ENCODE measurements around the gene PDK4.
"Not testable (repeated sequence)": the region's sequence is repeated elsewhere in the genome, so short reads cannot be mapped to it uniquely, and the experiment has no call there.

Gene PDK4

GRCh38 chr7:95583834-95584621 is 12.3 kb downstream of the PDK4 start:
- peaks cover 31% of the 10 kb centered on the region for H3K36me3 ChIP-seq (ENCODE audit: control insufficient read depth, insufficient read depth, low read length)
- H3K4me3 ChIP-seq (ENCODE audit: low read length), result no peak overlapping the region
- H3K27ac ChIP-seq (ENCODE audit: low read depth, low read length), result no peak overlapping the region

GRCh38 chr7:95582578-95583293 is 13.6 kb downstream of the PDK4 start:
- Histone ChIP-seq H3K9ac (ENCODE audit: low read length) (no peak overlapping the region), H3K27me3 (ENCODE audit: control insufficient read depth, insufficient read depth, low read length) (no peaks in the 10 kb centered on the region), H3K27ac (ENCODE audit: low read depth, low read length) (no peak overlapping the region), H3K36me3 (ENCODE audit: control insufficient read depth, insufficient read depth, low read length) (peaks cover 26% of the 10 kb centered on the region), H3K4me1 (ENCODE audit: control insufficient read depth, insufficient read depth, low read length) (no peaks in the 10 kb centered on the region), H3K4me3 (ENCODE audit: low read length) (no peak overlapping the region)

More at GRCh38 chr7:95583834-95584621, 12.3 kb downstream of the PDK4 start:
- Histone ChIP-seq H3K4me1 (ENCODE audit: control insufficient read depth, insufficient read depth, low read length) (peaks cover 3% of the 10 kb centered on the region), H3K9ac (ENCODE audit: low read length) (no peak overlapping the region), H3K27me3 (ENCODE audit: control insufficient read depth, insufficient read depth, low read length) (no peaks in the 10 kb centered on the region)

- Histone ChIP-seq H3K4me3 (ENCODE audit: low read length) (no peak overlapping the region), H3K27me3 (ENCODE audit: control insufficient read depth, insufficient read depth, low read length) (no peaks in the 10 kb centered on the region), H3K4me1 (ENCODE audit: control insufficient read depth, insufficient read depth, low read length) (no peaks in the 10 kb centered on the region), H3K36me3 (ENCODE audit: control insufficient read depth, insufficient read depth, low read length) (peaks cover 14% of the 10 kb centered on the region), H3K9ac (ENCODE audit: low read length) (no peak overlapping the region), H3K27ac (ENCODE audit: low read depth, low read length) (no peak overlapping the region)
Measured at GRCh38 chr7:95581467-95581866, 14.8 kb downstream of the PDK4 start.

- H3K4me1 ChIP-seq (ENCODE audit: control insufficient read depth, insufficient read depth, low read length), result no peaks in the 10 kb centered on the region
- no peaks in the 10 kb centered on the region for H3K27me3 ChIP-seq (ENCODE audit: control insufficient read depth, insufficient read depth, low read length)
- H3K36me3 ChIP-seq (ENCODE audit: control insufficient read depth, insufficient read depth, low read length), result peaks cover 4% of the 10 kb centered on the region
- no peak overlapping the region for H3K4me3 ChIP-seq (ENCODE audit: low read length)
- no peak overlapping the region for H3K9ac ChIP-seq (ENCODE audit: low read length)
- no peak overlapping the region for H3K27ac ChIP-seq (ENCODE audit: low read depth, low read length)
Measured at GRCh38 chr7:95579318-95579717, 17.0 kb downstream of the PDK4 start.

- H3K9ac ChIP-seq (ENCODE audit: low read length), result no peak overlapping the region
- no peak overlapping the region for H3K4me3 ChIP-seq (ENCODE audit: low read length)
- H3K27me3 ChIP-seq (ENCODE audit: control insufficient read depth, insufficient read depth, low read length), result no peaks in the 10 kb centered on the region
- H3K27ac ChIP-seq (ENCODE audit: low read depth, low read length), result no peak overlapping the region
- H3K36me3 ChIP-seq (ENCODE audit: control insufficient read depth, insufficient read depth, low read length), result no peaks in the 10 kb centered on the region
- H3K4me1 ChIP-seq (ENCODE audit: control insufficient read depth, insufficient read depth, low read length), result no peaks in the 10 kb centered on the region
Measured at GRCh38 chr7:95578299-95578855, 17.9 kb downstream of the PDK4 start.

- Histone ChIP-seq H3K4me1 (ENCODE audit: control insufficient read depth, insufficient read depth, low read length) (no peaks in the 10 kb centered on the region), H3K4me3 (ENCODE audit: low read length) (no peak overlapping the region), H3K9ac (ENCODE audit: low read length) (no peak overlapping the region), H3K36me3 (ENCODE audit: control insufficient read depth, insufficient read depth, low read length) (no peaks in the 10 kb centered on the region), H3K27ac (ENCODE audit: low read depth, low read length) (no peak overlapping the region), H3K27me3 (ENCODE audit: control insufficient read depth, insufficient read depth, low read length) (no peaks in the 10 kb centered on the region)
Measured at GRCh38 chr7:95577137-95577536, 19.2 kb downstream of the PDK4 start.

GRCh38 chr7:95569720-95570119 is 26.6 kb downstream of the PDK4 start:
- Histone ChIP-seq H3K9ac (ENCODE audit: low read length) (no peak overlapping the region), H3K4me1 (ENCODE audit: control insufficient read depth, insufficient read depth, low read length) (no peaks in the 10 kb centered on the region), H3K27me3 (ENCODE audit: control insufficient read depth, insufficient read depth, low read length) (no peaks in the 10 kb centered on the region), H3K4me3 (ENCODE audit: low read length) (no peak overlapping the region), H3K27ac (ENCODE audit: low read depth, low read length) (no peak overlapping the region), H3K36me3 (ENCODE audit: control insufficient read depth, insufficient read depth, low read length) (no peaks in the 10 kb centered on the region)

- Histone ChIP-seq H3K36me3 (ENCODE audit: control insufficient read depth, insufficient read depth, low read length) (no peaks in the 10 kb centered on the region), H3K27ac (ENCODE audit: low read depth, low read length) (no peak overlapping the region), H3K9ac (ENCODE audit: low read length) (no peak overlapping the region)
Measured at GRCh38 chr7:95560674-95561073, 35.6 kb downstream of the PDK4 start.

GRCh38 chr7:95558864-95559263 is 37.5 kb downstream of the PDK4 start:
- Histone ChIP-seq H3K9ac (ENCODE audit: low read length) (no peak overlapping the region), H3K4me3 (ENCODE audit: low read length) (no peak overlapping the region), H3K27me3 (ENCODE audit: control insufficient read depth, insufficient read depth, low read length) (no peaks in the 10 kb centered on the region), H3K27ac (ENCODE audit: low read depth, low read length) (no peak overlapping the region), H3K36me3 (ENCODE audit: control insufficient read depth, insufficient read depth, low read length) (no peaks in the 10 kb centered on the region), H3K4me1 (ENCODE audit: control insufficient read depth, insufficient read depth, low read length) (no peaks in the 10 kb centered on the region)

More at GRCh38 chr7:95560674-95561073, 35.6 kb downstream of the PDK4 start:
- no peak overlapping the region for H3K4me3 ChIP-seq (ENCODE audit: low read length)
- no peaks in the 10 kb centered on the region for H3K27me3 ChIP-seq (ENCODE audit: control insufficient read depth, insufficient read depth, low read length)
- H3K4me1 ChIP-seq (ENCODE audit: control insufficient read depth, insufficient read depth, low read length), result no peaks in the 10 kb centered on the region

- Histone ChIP-seq H3K36me3 (ENCODE audit: control insufficient read depth, insufficient read depth, low read length) (no peaks in the 10 kb centered on the region), H3K27ac (ENCODE audit: low read depth, low read length) (no peak overlapping the region)
Measured at GRCh38 chr7:95556777-95557176, 39.5 kb downstream of the PDK4 start.

GRCh38 chr7:95553939-95554338 is 42.4 kb downstream of the PDK4 start:
- H3K36me3 ChIP-seq (ENCODE audit: control insufficient read depth, insufficient read depth, low read length), result no peaks in the 10 kb centered on the region
- no peak overlapping the region for H3K9ac ChIP-seq (ENCODE audit: low read length)
- H3K27me3 ChIP-seq (ENCODE audit: control insufficient read depth, insufficient read depth, low read length), result no peaks in the 10 kb centered on the region
- H3K4me3 ChIP-seq (ENCODE audit: low read length), result no peak overlapping the region
- peaks cover 19% of the 10 kb centered on the region for H3K4me1 ChIP-seq (ENCODE audit: control insufficient read depth, insufficient read depth, low read length)
- no peak overlapping the region for H3K27ac ChIP-seq (ENCODE audit: low read depth, low read length)

More at GRCh38 chr7:95556777-95557176, 39.5 kb downstream of the PDK4 start:
- no peak overlapping the region for H3K4me3 ChIP-seq (ENCODE audit: low read length)
- H3K27me3 ChIP-seq (ENCODE audit: control insufficient read depth, insufficient read depth, low read length), result no peaks in the 10 kb centered on the region
- no peak overlapping the region for H3K9ac ChIP-seq (ENCODE audit: low read length)
- H3K4me1 ChIP-seq (ENCODE audit: control insufficient read depth, insufficient read depth, low read length), result no peaks in the 10 kb centered on the region

- not testable (repeated sequence) for H3K4me3 ChIP-seq (ENCODE audit: low read length); H3K36me3 ChIP-seq (ENCODE audit: control insufficient read depth, insufficient read depth, low read length); H3K27ac ChIP-seq (ENCODE audit: low read depth, low read length); H3K9ac ChIP-seq (ENCODE audit: low read length); H3K27me3 ChIP-seq (ENCODE audit: control insufficient read depth, insufficient read depth, low read length)
- peaks cover 29% of the 10 kb centered on the region for H3K4me1 ChIP-seq (ENCODE audit: control insufficient read depth, insufficient read depth, low read length)
Measured at GRCh38 chr7:95552010-95552926, 44.0 kb downstream of the PDK4 start.

All from rectal smooth muscle tissue (tissue), 1 donor.